Measurements from ENCODE around the gene INA.

GRCh38 chr10:103244666-103245271 is 32.2 kb upstream of the INA start:
- no peak for TF ChIP-seq GATA2 (IDR thresholded peaks at IDR 0.05; ENCODE audit: low read depth, low read length)
- no peak for TF ChIP-seq GATA3 (IDR thresholded peaks at IDR 0.05; ENCODE audit: low read depth, low read length)
